Glutamatergic neuron (in vitro differentiated cells): ENCODE results near the gene PRMT5. TPM values are rescaled to one million over a fixed set of nuclear protein-coding genes. Genes with fewer than 3 reads are reported as not detected.

ENCODE experiments used
- DNase-seq: peaks from one replicate; pipeline ENCODE4 v3.0.0; 2022
- H3K27ac Mint-ChIP-seq: one replicate; pipeline ENCODE4 v1.8.0; 2020; ENCODE audit warnings: mild to moderate bottlenecking, mixed read lengths, inconsistent platforms; ENCODE audit not compliant: unreplicated experiment
- H3K27me3 Mint-ChIP-seq: one replicate; pipeline ENCODE4 v1.8.0; 2020; ENCODE audit warnings: mild to moderate bottlenecking, moderate library complexity, mixed read lengths, inconsistent platforms; ENCODE audit not compliant: unreplicated experiment
- H3K36me3 Mint-ChIP-seq: one replicate; pipeline ENCODE4 v1.8.0; 2020; ENCODE audit warnings: mild to moderate bottlenecking, mixed read lengths, inconsistent platforms; ENCODE audit not compliant: unreplicated experiment
- H3K4me1 Mint-ChIP-seq: one replicate; pipeline ENCODE4 v1.8.0; 2020; ENCODE audit warnings: mild to moderate bottlenecking, low read depth, mixed read lengths, inconsistent platforms; ENCODE audit not compliant: unreplicated experiment
- H3K4me3 Mint-ChIP-seq: one replicate; pipeline ENCODE4 v1.8.0; 2020; ENCODE audit warnings: mild to moderate bottlenecking, mixed read lengths, inconsistent platforms; ENCODE audit not compliant: unreplicated experiment
- H3K9me3 Mint-ChIP-seq: one replicate; pipeline ENCODE4 v1.8.0; 2020; ENCODE audit warnings: mild to moderate bottlenecking, moderate library complexity, mixed read lengths, inconsistent platforms; ENCODE audit not compliant: unreplicated experiment
- CTCF ChIP-seq: fragments of 200-600 bp; sonication (generic); IDR thresholded peaks from one replicate; pipeline ENCODE4 v1.5.0; 2021; ENCODE audit not compliant: partially characterized antibody, unreplicated experiment
- total RNA-seq: library from RNA; stranded (reverse); fragmentation: NEBNext Ultra II Directional; extraction: Animal tissue kit (Norgen Biotek cat#: 25700); gene quantifications from one replicate; pipeline ENCODE4 v1.2.1, GENCODE V29; 2021; ENCODE audit not compliant: unreplicated experiment

PRMT5 gene
- total RNA-seq, 1 donor from 2014 or later, result 54.6 TPM

DNA sequence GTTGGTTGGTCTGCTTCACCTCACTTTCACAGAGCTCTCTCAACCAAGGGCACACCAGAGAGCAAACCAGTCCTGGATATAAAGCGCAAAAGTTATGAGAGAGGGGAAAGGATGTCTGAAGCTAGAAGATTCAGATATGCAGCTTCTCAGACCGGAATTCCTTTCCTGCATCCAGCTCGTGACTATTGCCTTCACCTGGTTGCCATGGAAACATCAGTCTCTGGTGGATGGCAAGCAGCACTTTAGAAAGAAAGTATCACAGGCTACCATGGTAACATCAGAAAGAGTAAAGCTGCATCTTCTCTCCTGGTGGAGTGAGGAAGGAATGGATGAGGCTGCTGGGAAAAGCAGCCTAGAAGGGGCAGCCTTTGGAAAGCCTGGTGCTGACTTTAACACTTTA is 32.4 kb downstream of the PRMT5 start:
- peaks cover 27% of the 10 kb centered on the region for H3K4me1 Mint-ChIP-seq
- no peak overlapping the region for H3K27ac Mint-ChIP-seq
- TF ChIP-seq CTCF, result no peak
- H3K4me3 Mint-ChIP-seq, result peak overlapping the region; percentile 5
- peaks cover 1% of the 10 kb centered on the region for H3K27me3 Mint-ChIP-seq
- DNase-seq, result no peak
- H3K9me3 Mint-ChIP-seq, result peaks cover 6% of the 10 kb centered on the region
- no peaks in the 10 kb centered on the region for H3K36me3 Mint-ChIP-seq

GRCh38 chr14:22896356-22896755 is 32.8 kb downstream of the PRMT5 start:
- DNase-seq, result no peak
- H3K4me3 Mint-ChIP-seq, result no peak overlapping the region
- H3K27ac Mint-ChIP-seq, result no peak overlapping the region
- H3K27me3 Mint-ChIP-seq, result peaks cover 1% of the 10 kb centered on the region
- TF ChIP-seq CTCF, result no peak
- H3K9me3 Mint-ChIP-seq, result peaks cover 6% of the 10 kb centered on the region
- H3K36me3 Mint-ChIP-seq, result no peaks in the 10 kb centered on the region
- H3K4me1 Mint-ChIP-seq, result peaks cover 27% of the 10 kb centered on the region

- Mint-ChIP-seq H3K4me1 (peaks cover 28% of the 10 kb centered on the region), H3K9me3 (peaks cover 6% of the 10 kb centered on the region), H3K36me3 (no peaks in the 10 kb centered on the region), H3K4me3 (no peak overlapping the region), H3K27me3 (peaks cover 1% of the 10 kb centered on the region), H3K27ac (no peak overlapping the region)
- DNase-seq, result no peak
- no peak for TF ChIP-seq CTCF
Observed at GRCh38 chr14:22895402-22895801, 33.8 kb downstream of the PRMT5 start.

- Mint-ChIP-seq H3K36me3 (no peaks in the 10 kb centered on the region), H3K4me1 (peaks cover 34% of the 10 kb centered on the region), H3K27me3 (no peaks in the 10 kb centered on the region), H3K4me3 (peak overlapping the region; percentile 53), H3K9me3 (peaks cover 11% of the 10 kb centered on the region), H3K27ac (peak overlapping the region; percentile 99)
- no peak for TF ChIP-seq CTCF
- DNase-seq, result no peak
Observed at GRCh38 chr14:22893706-22894105, 35.5 kb downstream of the PRMT5 start.

DNA sequence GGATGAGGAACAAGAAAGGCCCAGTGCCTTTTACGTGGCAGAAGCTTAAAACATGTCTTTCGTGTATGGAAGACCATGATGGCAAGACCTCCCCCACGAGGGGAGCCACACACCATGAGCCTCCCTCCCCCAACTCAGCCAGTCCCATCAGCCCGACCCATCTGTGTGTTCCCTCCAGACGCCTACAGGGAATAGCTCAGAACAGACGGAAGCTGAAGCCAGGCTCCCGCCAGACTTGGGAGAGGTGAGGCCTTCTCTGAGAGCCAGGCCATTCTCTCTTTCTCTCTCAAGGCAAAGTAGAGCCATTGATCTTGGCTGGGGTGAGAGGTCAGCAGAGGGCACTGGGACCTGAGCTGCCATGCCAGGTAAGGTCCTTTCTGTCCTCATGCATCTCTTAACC is 36.7 kb downstream of the PRMT5 start:
- no peak for TF ChIP-seq CTCF
- peak; percentile 64 for DNase-seq
- H3K36me3 Mint-ChIP-seq, result no peaks in the 10 kb centered on the region
- H3K27me3 Mint-ChIP-seq, result peaks cover 6% of the 10 kb centered on the region
- H3K9me3 Mint-ChIP-seq, result peaks cover 18% of the 10 kb centered on the region
- H3K4me1 Mint-ChIP-seq, result peaks cover 37% of the 10 kb centered on the region
- peak overlapping the region; percentile 99 for H3K27ac Mint-ChIP-seq
- peak overlapping the region; percentile 53 for H3K4me3 Mint-ChIP-seq
